ENCODE data around the gene SLC39A7. TPM values are rescaled to one million over a fixed set of nuclear protein-coding genes. Genes with fewer than 3 reads are reported as not detected.

SLC39A7 gene
- total RNA-seq, 1 experiment from 2014 or later, result 44.8 TPM

DNA sequence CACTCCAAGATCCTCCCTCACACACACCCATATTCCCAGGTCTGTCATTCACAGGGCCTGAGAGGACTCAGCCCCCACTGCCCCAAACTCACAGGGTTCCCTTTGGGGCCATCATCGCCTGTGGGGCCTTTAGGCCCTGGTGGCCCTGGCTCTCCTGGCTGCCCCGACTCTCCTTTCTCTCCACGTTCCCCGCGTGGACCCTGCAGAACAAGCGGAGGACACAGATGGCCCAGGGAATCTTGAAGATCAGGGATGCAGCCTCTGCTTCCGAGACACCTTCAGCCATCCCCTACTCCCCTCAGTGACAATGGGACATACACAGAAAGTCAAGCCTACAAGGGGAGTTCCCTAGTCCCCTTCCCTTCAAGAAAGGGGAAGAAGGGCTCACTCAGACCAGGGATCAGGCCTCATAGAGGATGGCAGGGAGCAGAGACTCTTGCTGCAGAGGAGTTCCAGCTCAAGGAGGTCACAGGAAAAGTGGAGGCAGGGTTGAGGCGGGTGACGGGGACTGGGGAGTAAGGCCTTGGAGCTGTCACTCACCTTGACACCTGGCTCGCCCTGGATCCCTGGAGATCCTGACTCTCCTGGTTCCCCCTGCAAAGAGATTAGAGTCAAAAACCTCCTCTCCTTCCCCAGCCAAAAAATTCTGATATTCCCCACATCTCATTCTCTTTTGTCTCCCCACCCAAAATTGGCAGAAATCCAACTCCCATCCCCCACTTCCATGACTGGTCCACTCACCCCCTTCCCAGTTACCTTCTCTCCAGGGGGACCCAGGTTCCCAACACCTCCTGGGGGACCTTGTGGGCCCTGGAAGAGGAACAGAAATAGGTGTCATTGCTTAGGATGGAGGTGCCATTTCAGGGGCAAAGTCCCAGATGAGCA lies 31.1 kb upstream of the SLC39A7 start:
- DNase-seq (ENCODE audit: extremely low read depth, low read depth), result no peak

DNA sequence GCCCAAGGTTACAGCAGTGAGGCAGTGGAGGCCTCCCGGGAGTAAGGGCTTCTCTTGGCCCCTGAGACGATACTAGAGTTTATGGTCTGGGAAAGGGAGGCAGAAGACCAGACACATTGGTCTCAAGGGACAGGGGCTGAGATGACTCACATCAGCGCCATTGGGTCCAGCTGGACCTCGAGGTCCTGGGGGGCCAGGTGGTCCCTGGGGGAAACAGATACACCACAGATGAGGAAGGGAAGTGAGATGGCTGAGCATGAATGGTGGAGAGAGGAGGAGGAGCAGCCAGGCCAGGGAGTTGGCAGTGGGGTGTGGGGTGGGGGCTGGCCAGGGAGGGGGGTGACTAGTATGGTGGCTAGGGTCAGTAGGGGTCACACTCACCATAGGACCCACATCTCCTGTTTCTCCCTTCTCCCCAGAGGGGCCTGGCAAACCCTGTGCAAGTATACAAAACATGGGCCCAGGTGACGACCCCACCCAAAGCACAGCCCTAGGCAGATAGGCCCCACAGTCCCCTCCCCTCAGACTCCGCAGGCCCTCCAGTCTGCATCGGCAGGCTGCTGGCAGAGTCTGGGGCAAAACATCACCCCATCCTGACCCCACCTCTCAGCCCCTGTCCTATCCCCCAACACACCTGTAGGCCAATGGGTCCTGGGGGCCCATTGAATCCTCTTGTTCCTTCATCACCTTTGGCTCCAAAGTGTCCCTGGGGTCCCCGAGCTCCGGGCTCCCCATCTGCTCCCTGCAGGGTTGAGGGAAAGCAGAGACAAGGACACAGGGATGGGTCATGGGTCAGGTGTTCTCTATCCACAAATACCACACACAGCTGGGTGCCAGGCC lies 30.3 kb upstream of the SLC39A7 start:
- DNase-seq (ENCODE audit: extremely low read depth, low read depth), result no peak

DNA sequence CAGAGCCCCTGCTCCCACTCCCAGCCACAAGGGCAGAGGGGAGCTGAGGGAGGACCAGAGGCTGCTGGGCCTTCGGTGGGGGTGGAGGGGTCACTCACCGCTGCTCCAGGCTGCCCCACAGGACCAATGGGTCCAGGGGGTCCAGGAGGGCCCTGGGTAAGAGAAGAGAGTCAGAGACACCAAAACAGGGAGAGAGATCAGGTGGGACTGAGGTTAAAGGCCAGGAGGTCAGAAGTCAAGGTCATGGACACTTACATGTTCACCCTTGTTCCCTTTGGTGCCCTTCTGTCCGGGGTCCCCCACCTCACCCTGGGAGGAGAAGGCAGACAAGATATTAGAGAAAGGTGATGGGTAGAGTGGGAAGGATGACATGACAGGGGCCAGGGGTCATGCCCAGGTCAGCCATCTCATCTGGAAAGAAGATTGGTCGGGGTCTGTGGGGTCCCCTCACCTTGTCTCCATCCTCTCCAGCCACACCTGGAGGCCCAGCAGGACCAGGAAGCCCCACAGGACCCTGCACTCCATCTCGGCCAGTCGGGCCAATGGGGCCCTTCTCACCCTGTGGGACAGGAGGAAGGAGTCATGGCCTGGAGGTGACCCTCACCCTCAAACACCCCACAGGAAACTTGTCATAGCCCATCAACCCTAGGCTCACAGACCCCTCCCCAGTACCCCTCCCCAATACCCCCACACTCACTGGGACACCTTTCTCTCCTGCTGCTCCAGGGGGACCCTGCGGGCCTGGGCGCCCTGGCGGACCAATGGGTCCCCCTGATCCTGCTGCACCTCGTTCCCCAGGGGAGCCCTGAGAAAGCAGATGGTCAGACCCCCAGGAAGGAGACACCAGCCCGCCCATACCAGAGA lies 29.4 kb upstream of the SLC39A7 start:
- DNase-seq (ENCODE audit: extremely low read depth, low read depth), result no peak

DNA sequence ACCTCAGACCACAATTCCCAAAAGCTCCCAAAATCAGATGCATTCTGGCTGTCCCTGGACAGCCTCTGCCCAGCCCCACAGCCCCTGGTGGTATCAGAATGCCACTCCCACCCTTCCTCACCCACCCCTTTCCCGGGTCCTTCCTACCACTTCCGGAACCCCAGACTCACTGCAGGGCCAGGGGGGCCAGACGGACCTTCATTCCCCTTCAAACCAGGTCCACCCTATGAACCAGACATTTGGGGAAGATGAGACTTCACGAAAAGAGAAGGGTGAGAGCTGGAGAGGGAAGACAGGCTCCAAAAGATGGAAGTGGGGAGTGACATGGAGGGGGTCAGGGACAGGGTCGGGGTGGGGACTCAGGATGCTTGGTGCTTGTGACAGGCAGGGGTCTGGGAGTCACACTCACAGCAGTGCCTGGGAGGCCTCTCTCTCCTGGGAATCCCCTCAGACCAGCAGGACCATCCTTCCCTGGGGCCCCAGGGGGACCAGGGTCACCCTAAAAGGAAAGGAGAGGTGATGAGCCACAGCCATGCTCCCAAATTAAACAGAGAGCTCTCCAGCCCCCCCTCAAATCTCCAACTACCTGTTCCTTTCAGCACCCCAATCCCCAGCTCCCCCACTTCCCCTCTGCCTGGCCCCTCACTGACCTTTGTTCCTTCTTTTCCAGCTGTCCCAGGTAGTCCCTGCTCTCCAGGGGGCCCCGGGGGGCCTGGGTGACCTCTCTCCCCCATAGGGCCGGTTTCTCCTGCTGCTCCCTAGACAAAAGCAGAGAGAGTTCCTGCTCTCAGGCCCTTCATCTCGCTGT lies 28.6 kb upstream of the SLC39A7 start:
- no peak for DNase-seq (ENCODE audit: extremely low read depth, low read depth)

DNA sequence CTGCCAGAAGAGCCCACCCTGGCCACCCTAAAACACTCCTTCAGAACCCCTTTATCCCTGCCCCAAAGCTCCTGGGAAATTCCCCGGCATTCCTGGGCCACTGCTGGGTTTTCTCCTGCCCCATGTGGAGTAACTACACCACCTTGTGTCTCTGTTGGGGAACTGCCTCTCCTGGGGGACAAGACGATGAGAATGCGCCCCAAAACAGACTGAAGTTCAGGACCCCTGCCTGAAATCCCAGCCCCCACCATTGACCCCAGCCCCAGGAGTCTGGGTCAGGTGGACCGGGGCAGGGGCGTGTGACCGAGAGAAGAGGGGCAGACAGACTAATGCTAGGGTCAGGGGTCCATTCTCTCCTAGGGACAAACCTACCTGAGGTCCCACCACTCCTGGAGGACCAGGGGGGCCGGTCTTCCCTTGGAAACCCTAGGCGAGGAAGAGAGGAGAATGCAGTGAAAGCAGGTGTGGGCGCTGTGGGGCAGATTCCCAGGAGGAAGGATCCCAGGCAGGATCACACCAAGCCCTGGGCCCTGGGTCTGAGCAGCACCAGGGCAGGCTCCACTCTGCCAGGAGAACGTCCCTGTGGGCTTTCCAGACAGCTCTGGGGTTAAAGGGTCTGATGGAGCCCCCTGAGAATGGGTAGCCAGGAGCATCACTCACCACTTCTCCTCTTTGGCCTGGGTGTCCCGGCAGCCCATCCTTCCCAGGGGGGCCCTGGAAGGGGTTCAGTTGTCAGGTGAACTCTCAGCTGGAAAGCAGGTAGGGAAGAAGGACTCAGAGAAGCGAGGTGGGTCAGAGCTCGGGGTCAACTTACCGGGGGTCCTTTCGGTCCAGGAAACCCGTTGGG lies 27.8 kb upstream of the SLC39A7 start:
- DNase-seq (ENCODE audit: extremely low read depth, low read depth), result no peak

DNA sequence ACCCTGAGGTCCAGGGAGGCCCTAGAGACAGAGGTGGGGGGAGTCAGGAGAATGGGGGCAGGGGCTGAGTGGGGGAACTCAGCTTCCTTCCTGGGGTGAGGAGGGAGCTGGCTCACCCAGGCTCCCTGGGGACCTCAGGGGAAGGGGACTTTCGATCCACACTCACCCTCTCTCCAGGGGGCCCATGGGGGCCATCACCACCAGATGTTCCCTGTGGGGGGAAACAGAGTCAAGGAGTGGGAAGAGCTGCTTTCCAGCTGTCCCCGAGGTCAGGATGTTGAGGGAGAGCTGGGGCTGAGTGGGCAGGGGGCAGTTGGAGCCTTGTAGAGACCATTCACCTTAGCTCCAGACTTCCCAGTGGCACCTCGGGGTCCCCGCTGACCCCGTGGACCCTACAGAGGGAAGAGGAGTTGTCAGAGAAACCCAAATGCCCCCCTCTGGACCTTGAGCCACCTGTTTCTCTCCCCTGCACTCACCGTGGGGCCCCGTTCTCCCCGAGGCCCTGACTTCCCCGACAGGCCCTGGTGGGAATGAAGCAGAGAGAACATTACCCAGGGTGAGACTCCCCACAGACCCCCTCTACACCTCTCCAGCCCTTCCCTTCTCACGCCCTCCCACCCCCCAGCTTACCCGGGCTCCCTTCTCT lies 27.0 kb upstream of the SLC39A7 start:
- no peak for DNase-seq (ENCODE audit: extremely low read depth, low read depth)

DNA sequence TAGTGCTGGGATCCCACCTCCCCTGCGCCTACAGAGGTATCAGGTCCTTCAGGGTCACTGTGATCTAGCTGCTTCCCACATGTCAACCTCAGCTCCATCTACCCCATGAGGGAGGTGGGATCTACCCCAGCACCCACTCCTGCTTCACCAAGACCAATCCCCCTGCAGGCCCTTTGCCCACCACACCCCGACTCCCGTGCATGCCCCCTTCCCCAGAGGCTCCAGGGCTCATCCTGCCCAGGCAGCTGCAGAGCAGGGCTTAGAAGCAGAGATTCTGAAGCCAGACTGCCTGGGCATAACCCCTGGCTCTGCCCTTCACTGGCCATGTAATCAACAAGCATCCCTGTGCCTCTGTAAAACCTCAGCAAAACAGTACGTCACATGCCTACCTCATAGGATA lies 25.9 kb upstream of the SLC39A7 start:
- no peak for DNase-seq (ENCODE audit: extremely low read depth, low read depth)

DNA sequence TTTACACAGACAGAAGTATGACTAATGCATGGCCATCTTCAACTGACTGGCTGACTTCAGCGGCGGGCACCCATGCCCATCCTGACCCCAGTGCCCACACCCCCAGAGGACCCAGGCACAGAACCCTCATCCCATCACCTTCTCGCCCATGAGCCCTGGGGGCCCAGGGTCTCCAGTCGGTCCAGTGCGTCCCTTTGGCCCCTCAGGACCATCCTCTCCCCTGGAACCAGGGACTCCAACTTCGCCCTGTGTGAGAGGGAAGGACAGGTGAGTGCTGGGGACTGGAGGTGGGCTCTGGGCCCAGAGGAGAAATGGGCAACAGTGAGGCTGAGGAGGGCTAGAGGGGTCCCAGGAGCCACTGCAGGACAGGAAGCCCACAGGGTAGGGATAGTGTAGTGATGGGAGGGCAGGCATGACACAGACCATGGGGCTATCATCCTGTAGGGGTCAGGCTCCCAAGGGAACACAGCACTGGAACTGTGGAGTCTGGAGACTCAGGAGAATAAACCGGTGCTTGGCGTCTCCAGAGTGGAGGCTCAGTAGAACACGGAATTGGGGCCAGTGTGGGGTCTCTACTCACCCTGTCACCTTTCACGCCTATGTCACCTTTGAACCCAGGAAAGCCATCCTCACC lies 25.1 kb upstream of the SLC39A7 start:
- no peak for DNase-seq (ENCODE audit: extremely low read depth, low read depth)

DNA sequence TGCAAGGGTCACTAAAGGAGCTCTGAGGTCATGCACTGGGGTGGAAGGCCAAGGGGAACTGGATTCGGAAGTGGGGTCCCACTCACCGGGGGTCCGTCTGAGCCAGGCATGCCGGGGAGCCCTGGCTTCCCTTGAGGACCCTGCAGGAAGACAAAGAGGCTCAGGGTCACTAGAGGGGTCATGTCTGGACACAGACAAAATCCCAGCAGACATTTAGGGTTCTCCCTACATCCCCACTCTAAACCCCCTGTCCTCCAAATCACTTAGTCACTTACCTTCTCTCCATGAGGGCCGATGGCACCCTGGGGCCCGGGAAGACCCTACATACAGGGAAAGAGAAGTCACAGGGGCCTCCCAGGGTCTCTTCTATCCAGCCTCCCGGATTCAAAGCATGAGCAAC lies 23.8 kb upstream of the SLC39A7 start:
- no peak for DNase-seq (ENCODE audit: extremely low read depth, low read depth)

DNA sequence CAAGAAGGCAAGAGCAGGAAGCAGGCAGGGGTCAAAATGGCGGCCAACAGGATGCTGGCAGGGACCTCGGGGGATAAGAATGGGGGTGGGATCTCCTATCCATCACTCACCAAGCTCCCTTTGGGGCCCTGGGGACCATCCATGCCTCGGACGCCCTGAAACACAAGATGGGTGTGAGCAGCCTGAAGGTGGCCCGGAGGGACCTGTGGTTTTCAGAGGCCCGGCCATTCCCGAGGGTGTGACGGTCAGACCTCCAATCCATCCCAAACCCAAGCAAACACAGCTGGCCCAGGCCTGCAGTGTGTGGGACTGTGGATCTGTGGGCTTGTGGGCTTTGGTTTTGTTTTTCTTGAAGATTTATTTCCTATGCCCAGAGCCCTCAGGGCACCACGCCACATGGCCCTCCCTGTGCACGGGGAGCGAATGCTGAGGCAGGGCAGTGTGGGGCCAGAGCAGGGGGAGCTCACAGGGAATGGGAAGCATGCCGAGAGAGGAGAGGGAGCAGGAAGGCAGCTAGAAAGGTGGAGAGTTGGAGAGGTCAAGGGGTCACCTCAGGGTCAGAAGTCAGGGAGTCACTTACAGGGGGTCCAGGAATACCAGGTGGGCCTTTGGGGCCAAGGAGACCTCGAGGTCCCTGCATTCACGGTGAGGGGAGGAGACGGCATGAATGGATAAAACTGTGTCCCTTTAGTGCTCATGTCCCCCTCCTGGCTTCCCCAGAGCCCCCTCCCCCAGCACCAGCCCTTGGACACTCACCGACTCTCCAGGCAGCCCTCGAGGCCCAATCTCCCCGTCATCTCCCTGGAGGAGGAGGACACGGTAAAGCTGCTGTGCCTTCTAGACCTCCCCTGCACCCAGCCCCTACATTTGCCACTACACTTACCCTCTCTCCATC lies 22.9 kb upstream of the SLC39A7 start:
- no peak for DNase-seq (ENCODE audit: extremely low read depth, low read depth)

DNA sequence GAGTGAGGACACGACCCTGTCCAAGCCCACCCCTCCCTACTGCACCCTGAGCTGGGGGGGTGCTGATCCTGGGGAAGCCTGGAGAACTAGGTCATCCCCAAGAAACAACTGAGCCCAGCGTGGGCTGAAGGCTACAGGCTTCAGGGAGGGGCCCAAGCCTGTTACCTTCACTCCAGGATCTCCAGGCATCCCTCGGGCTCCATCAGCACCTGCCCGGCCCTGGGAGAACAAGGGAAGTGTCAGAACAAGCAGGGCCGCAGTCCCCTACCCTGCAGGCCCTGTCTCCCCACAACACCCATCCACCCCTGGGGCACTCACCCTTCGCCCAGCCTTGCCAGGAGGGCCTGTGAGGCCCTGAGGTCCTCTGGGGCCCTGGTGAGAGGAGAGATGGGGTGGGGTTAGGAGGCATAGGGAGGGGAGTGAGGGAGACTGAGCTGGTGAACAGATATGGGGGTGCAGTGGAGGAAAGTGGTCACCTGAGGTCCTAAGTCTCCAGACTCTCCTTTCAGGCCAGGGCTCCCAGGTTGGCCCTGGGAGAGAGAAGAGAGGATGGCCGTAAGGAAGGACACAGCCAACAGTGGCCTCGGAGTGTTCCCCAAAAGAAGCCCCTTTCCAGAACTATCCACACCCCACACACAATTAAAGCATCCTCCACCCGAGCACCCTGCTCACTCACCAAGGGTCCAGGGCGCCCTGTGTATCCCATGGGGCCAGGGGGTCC lies 21.8 kb upstream of the SLC39A7 start:
- no peak for DNase-seq (ENCODE audit: extremely low read depth, low read depth)

DNA sequence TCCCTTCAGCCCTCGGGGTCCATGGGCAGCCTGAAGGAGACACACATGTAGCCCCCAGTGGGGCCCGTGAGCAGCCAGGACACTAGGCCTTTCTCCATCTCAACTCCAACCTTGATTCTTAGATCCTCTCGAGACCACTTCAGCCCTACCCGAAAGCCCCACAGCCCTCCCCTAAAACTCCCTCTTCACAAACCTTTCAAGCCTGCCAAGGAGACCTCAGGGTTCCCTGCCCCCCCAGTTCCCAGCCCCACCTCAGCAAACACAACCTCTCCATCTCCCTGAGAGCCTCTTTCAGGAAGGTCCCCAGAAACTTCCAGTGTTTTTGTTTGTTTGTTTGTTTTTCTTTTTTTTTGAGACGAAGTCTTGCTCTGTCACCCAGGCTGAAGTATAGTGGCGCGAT lies 19.5 kb upstream of the SLC39A7 start:
- DNase-seq (ENCODE audit: extremely low read depth, low read depth), result no peak

DNA sequence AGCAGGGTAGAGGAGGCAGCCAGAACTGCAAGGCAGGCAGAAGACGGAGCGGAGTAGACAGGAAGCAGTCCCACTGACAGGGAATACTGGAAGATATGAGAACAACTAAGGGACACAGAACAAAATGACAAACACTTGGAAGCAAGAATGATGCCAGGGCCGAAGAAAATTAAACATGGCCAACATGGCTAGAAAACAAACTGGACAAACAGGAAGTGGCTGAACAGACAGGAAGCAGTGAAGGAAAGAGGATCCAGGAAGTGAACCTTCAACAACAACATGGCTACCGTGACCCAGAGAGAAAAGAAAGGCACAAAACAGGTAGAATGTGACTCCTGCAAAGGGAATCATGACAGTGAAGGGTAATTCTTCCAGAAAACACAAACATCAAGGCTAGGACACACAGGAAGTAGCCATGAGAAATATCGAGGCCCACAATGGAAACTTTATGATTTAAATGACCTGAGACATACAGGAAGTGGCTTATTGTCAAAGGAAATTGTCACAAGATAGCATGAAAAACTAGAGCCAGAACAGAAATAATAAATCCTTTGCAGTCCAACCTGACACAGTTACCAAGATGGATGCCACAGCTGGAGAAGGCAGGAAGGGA lies 17.5 kb upstream of the SLC39A7 start:
- no peak for DNase-seq (ENCODE audit: extremely low read depth, low read depth)

DNA sequence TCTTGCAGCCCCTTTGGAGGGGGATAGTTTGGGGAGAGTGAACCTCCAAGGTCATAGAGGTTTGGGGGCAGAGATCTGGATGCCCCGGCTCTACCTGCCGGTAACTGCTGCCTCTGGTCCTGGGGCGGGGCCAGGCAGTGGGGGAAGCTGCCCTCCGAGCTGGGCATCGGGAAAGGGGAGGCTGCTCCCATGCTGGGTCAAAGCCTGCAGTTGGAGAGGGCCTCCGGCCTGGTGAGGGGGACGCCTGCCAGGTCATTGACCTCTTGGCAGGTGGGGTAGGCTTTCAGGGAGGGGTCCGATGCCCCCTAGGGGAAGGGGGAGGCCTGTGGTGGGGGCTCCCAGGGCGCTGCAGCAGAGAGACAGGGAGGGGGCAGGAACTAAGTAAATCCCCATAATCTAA lies 15.5 kb upstream of the SLC39A7 start:
- no peak for DNase-seq (ENCODE audit: extremely low read depth, low read depth)

DNA sequence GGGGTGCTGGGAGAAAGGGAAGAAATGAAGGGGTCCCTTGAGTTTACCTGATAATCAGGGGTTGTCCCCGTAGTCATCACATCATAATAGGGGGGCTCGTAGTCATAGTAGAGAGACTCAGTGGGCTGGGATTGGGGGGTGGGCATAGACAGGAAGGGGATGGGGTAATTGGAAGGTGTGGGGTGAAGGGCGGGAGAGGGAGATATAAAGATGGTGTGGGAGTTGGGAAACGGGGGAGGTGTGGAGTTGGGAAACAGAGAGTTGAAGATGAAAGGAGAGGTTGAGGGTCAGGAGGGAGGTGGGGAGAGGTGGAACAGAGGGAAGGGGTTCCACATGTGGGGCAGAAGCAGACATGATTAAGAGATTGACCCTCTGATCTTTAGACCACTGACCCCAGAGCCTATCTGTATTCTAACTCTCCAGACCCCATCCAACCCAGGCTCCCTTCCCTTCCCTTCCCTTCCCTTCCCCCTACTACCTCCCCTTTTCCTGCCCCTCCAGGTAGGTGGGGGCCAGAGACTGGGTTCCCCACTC lies 14.9 kb upstream of the SLC39A7 start:
- DNase-seq (ENCODE audit: extremely low read depth, low read depth), result no peak

DNA sequence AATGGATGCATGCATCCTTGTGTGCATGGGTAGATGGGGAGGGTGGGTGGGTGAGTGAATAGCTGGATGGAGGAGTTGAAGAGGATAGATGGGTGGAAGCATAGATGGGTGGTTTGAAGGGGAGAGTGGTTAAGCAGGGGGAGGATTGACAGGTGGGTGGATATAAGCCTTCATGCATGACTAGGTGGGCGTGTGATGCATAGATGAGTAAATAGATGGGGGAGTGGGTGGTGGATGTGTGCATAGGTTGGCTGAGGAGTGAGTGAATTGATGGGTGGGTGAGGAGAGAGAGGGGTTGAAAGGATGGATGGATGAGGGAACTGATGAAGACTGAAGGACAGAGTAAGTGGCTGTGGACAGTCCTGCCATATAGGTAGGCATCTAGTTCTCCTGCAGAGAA lies 12.9 kb upstream of the SLC39A7 start:
- no peak for DNase-seq (ENCODE audit: extremely low read depth, low read depth)
